HG03103 (cell line): Measurements from ENCODE around the gene MAPK11.

Experiments used
- ATAC-seq: cut with Tn5 transposase; IDR thresholded peaks from one replicate; pipeline ENCODE4 v1.9.1; 2021; ENCODE audit warnings: low read depth; ENCODE audit not compliant: unreplicated experiment

The MAPK11 gene

DNA sequence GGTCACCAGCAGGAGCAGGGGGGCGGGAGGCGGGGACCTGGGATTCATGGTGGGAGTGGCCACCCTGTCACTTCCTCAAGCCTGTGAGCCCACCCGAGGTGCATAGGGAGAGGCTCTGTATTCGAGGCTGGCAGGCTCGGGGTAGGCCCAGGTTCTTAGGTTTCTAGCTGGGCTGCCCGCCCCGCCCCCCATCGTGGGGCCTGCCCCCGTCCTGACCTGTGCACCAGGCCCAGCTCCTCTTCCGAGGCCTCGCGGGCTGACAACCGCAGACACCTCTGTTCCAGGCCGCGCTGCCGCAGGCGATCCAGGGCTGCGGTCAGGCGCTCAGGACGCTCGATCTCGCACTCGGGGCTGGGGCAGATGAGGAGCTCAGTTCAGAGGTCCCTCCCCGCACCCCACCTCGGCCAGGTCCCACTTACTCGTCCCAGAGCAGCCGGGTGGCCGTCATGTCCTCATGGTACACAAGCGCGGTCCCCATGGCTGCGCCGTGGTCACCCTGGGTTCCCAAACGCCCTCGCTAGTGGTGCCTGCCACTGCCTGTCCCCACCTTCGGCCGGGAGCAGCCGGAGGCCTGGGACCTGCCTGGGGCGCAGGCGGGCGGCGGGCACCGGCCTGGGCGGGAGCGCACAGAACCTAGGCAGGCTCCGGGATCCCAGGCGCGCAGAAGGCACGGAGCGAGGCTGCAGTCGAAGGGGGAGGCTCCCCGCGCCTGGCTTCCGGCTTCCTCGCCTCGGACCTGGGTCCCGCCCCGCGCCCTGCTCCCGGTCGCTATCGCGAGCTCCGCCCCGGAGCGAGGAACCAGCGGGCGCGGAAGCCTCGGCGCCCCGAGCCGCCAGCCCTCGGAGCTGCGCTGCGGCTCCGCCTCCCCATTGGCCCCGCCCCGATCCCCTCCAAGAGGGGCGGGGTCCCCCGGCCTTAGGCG lies 19.4 kb downstream of the MAPK11 start, which contains the start of gene HDAC10:
TSS of gene HDAC10 (minus strand) at position 711 of the 922 bp plus-strand sequence. CDS start at position 478, 233 bp downstream.
- peak; percentile 45 for ATAC-seq

DNA sequence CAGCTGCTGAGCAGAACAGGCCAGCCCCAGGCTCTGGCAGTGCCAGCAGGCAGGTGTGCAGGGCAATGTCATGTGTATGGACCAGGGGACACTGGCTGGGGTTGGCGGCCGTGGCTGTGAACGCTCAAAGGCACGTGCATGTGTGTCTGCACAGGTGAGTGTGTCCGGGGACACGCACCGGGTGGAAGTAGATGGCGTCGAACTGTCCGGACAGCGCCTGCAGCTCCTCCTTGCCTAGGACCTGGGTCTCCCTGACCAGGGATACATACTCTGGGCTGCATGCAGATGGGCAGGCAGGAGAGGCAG lies 20.0 kb downstream of the MAPK11 start:
- no peak for ATAC-seq

DNA sequence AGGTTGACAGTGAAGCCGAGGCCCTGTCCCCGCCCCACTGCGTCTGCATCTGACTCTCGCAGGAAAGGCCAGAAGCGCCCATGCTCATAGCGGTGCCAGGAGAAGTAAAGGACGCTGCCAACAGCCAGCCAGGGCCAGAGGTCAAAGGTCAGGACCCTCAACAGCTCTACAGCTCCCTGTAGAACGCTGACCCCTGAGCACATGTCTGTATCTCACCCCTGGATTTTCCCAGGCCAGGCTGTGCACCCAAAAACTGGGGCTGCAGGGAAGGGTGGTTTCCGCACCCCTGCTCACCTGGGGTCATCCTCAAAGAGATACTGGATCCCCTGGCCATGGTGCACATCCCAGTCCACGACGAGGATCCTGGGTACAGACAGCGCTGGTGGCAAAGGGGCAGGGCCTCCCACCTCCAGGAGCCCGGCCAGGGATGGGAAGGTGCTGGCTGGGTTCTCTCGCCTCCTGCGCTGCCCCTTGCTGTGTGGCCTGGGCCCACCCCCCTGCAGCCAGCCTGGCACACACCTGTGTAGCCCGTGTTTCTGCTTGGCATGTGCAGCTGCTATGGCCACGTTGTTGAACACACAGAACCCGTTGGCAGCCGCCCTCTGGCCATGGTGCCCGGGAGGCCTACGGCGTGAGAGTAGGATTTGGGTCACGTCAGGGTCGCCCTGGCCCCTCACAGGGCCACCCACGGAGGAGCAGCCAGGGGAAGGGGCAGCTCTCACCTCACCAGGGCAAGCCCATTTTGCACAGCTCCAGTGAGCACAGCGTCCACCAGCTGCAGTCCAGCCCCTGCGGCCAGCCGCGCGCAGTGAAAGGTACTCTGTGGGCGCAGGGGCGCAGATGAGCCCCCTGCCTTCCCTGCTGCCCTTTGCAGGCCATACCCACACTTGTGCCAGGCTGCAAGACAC lies 20.6 kb downstream of the MAPK11 start:
- ATAC-seq: no peak

DNA sequence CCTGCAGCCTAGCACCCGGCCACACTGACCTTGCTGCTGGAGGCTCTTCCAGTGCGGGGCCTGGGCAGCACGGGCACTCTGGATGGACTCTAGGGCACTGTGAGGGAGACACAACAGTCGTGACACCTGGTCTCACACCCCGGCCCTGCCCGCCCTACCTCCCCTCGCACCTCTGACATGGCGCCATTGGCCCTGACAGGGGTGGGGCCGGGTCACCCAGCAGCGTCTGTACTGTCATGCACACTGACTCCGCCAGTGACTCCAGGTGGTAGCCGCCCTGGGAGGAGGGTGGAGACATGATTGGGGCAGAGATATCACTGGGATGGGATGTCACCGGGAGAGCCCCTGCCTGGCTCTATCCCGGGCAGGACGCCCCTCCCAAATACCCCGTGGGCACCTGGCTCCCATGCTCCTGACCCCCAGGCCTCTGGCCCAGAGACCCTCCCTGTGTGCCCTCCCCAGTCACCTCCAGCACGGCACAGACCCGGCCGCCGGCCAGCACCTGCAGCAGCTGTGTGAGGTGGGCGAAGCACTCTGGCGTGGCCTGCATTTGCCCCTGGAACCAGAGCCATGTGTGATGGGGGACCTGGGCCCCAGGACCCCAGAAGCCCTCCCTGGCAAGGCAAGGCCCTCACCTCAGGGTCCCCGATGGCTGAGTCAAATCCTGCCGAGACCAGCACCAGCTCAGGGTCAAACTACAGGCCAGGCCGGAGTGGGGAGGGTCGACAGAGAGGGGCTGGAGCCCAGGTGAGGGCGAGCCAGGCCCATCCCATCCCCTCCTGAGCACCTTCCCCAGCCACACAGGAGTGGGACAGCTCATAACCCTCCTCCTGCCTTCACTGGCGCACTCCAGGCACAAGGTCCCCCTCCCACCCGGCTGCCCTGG lies 21.7 kb downstream of the MAPK11 start:
- no peak for ATAC-seq

DNA sequence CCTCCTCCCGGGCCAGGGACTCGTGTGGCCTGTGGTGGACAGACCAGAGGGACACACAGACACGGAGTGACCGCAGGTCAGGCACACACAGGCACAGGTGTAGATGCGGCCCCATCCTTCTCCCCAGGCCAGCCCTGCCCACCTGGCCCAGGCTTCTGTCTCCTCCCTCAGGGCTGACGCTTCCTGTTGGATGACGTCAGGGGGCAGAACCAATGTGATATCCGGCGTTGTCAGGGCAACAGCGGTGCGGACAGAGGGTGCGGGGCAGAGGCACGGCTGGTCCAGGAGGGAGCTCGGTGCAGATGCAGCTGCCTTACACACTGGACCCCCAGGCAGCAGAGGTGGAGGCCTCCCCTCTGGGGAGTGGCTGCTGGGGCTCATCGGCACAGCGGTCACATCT lies 22.4 kb downstream of the MAPK11 start:
- no peak for ATAC-seq

DNA sequence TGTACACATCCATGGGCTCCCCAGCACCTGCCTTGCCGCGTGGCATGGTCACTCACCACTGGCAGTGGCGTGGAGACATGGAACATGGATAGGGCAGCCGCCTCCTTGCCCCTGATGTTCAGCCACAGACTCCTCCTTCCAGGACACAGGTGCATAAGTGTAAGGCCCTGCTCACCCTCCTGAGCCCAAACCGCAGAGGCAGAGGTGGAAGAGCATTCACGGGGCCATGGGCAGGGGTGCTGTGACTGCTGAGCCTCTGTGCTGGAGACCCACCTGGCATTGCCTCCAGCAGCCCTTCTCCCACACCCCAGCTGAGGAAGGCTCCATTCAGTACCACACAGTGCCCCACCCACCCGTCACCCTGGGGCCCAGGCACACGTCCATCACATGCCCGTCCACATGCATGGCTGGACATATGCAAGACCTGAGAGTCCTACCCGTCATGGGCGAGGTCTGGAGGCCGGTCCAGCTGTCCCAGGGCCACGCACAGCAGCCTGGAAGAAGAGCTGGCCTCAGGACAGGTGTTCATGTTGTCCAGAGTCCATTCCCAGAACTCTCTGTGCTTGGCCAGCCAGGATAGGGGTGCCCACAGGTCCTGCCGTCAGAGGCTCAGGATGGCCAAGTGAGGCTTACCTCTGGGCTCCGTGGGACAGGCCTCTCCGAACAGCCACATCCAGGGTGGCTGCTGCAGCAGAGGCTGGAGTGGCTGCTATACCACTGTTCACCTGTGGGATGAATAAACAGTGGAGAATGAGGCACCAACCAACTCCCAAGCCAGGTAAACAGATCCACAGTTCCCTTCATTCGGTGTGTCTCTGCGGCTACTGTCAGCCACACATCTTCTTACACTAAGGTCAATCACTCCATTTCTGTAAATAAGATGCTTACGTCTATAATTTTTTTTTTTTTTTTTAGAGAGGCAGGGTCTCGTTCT lies 23.7 kb downstream of the MAPK11 start:
- ATAC-seq: no peak

DNA sequence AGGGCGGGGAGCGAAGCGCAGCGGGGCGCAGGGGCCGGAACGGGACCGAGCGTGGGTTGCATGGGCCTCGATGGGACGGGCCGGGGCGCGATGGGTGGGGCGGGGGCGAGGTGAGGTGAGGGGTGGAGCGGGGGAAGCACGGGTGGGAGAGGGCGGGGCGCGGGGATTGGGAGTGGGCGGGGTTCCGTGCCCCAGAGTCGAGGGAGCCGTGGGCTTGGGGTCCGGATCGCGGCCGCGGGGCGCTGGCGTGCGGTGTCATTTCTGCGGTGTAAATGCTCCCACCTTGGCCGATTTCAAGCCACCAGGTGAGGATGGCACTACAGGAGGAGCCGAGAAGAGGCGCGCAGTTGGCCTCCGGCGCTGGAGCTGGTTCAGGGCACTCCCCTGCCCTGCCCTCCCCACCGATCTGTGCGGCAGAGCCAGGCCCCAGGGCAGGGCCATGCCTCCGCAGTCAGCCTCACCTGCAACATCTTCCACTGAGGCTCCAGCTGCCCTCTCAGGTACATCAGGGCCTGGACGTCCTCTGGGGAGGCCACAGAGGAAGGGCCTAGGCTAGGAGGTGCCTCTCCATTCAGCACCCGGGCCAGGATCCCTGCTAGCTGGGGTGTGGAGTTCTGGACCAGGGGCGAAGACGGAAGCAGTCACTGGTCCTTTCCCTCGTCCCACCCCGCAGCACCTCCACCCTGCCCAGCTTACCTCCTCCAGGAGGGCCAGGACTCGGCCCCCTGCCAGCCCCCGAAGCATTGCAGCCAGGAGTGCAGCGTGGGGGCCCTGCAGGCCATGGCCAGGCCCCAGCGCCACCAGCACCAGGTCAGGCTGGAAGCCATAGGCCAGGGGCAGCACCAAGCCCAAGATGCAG lies 24.7 kb downstream of the MAPK11 start:
- ATAC-seq: no peak

DNA sequence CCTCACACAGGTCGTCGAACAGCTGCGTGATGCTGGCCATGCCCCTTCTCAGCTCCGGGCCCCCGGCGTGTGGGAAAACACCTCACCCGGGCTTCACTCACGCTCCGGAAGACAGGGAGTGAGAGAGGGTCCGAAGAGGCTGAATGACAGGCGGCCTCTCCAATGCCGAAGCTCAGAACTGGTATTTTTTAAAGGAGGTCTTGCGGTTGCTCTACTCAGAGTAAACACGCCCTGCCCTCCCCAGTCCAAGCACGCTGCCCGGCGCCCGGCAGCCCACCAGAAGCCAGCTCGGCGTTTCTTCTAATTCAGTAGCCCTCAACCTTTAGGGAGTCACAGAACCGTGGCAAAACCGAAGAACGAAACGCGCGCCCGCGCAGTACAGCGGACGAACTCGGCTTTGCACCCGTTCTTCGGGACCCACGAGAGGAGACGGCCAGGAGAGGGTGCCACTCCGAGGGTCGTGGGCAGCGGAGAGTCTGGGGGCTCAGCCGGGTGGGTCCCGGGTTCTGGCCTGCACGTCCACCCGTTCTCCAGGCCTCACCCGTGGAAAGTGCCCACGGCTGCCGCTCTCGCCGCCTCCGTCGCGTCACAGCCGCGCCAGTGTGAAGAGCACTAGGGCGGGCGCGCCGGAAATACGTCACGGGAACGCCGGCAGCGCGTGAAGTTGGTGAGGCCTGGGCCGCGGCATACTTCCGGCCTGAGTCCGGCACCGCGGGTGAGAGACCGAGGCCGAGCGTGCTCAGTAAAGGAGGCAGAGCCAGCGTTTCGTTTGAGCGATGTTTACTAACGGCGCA lies 25.6 kb downstream of the MAPK11 start, which contains the start of gene TUBGCP6:
TSS of gene TUBGCP6 (minus strand) at position 604 of the 794 bp plus-strand sequence. CDS start at position 40, 564 bp downstream.
- ATAC-seq: peak; percentile 53

DNA sequence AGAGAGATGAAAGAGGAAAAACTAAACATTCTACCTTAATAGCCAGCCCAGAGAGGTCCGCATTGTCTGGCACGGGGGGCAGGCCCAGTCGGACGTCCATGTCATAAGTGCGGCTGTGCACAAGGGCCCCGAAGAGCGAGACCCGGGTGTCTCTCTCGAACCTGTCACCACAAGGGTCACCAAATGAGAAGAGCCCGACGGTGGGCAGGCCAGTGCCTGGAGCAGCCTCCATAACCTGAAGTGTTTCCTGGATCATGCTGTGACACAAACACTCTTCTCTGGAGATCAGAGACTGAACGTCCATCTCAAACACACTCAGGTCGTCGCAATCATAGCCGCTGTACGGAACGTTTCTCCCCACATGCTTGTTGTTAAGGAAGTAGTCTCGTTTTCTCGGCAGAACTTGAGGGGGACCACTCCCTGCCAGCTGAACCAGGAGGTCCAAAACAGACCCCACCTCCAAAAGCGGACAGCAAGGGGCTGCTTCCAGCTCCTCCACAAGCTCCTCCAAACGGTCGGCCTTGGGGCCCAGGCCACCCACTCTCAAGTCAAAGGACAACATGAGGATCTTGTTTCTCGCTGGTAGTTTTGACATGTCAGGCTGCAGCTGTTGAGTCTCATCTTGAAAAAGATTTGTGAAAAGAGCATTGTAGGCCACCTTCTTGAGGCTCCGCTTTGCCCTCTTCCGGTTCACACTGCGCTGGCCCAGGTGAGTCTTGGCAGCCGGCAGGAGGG lies 26.3 kb downstream of the MAPK11 start:
- no peak for ATAC-seq

DNA sequence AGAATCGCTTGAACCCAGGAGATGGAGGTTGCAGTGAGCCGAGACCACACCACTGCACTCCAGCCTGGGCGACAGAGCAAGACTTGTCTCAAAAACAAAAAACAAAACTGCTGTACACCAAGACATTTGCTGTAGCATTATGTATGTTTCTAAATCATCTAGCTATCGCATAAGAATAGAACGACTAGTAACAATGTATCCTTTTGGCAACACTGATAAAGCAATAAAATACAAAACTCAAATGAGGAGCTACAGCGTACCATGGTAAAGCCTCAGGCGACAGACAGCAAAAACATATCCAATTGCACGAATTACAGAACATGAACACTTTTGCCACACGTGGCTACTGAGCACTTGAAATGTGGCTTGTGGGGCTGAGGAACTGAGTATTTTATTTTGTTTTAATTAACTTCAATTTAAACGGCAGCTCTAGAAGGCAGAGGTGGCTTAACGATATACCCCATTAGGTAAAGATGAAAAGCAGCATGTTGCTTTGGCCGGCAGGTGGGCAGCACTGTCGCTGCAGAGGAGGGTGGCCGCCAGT lies 27.7 kb downstream of the MAPK11 start:
- no peak for ATAC-seq

DNA sequence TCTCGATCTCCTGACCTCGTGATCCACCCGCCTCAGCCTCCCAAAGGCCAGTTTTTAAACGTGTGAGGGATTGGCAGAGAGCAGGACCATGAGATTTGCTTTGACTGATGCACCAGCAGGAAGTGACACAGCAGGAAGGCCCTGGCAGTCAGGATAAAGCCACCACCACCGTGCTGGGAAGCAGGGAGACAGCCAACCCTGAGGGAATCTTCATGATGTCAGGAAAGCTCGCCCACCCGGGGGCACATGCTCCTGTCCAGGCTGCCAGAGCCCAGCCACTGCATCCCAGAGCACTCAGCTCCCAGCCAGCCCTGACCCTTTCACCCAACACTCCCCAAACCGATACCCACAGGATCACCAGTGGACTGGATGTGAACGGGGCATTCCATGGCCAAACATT lies 31.4 kb downstream of the MAPK11 start:
- ATAC-seq: no peak

DNA sequence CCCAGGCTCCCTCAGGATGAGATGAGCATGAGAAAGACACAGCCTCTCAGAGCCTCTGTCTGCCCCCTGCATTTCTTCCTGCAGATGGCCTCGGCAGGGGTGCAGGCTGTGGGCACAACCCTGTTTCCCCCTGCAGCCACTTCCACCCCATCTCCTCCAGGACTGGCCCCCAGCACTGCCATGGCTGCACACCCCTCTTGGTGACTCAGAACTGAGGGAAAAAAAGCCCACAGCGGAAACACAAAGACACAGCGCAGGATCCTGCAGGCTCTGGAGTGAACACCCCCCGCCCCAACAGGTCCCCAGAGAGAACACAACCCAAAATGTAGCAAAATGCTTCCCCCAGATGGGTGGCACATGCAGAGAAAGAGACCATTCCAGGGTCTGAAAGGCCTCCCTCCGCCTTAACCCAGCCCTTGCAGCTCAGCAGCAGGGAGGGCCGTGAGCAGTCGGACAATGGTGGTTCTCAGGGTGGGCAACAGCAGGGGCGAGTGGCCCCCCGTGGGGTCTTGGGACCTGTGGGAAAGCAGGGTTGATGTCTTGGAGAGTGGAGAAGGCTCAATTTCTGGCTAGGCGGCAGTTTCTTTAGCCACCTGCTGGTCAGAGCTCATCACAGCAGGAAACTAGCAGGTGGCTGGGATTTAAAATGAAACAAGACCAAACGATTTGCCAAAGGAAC lies 33.3 kb downstream of the MAPK11 start:
- no peak for ATAC-seq

DNA sequence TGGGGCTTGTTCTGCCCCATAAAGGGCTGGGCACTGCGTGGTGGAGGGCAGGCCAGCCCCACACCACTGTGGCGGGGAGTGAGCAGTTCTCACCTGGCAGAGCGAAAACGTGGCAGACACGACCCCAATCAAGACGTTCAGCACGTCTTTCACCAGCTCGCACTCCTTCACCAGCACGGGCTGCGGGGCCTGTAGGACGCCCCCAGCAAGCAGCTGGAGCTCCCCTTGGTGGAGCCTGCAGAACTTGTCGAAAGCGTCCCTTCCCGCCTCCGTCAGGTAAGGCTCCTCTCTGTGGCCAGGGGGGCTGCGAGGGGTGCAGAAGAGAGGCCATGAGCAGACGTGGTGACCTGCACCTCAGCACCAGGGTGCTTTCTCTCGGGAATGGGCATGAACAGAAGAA lies 37.0 kb downstream of the MAPK11 start:
- ATAC-seq: no peak

DNA sequence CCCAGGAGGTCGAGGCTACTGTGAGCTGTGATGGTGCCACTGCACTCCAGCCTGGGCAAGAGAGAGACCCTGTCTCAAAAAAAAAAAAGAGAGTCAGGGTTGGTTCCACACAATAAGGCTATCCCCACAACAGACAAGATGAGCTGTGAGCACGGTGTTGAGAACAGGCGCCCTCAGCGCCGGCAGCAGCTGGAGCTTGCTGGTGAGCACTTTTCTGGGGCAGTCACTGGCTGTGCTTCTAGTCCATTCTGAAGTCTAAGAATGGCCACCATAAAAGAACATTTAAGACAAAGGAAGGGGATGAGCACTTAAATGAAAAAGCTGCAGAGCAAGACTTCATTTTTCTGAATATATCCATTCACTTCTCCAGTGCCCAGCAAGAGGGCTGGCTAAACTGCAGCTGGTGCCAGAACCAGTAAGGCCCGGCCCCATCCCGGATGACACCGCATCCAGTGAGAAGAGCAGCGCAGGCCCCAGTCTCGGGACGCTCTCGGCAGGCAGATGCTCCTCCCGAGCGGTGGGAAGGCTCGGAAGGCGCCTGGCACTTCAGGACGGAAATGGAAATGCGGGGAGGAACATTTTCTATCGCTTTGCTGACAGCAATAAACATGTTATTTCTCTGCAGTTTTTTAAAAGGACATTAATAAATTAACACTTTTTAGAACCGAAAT lies 37.6 kb downstream of the MAPK11 start:
- no peak for ATAC-seq

DNA sequence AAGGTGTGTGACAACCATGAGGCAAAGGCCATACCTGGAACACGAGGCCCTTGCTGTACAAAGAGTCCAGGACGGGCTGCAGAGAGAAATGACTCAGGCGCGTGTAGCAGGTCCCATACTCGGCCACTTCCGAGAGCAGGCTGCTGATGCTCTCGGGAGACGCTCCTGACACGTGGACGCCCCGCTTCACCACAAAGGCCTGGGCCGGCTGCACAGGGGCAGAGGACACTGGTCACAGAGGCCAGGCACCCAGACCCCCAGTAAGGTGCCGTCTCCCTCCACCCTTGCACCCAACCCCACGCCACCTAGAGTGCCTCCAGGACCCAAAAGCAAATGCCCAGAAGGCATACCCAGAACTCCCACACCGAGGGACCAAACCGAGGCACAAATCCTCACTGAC lies 40.8 kb downstream of the MAPK11 start:
- ATAC-seq: no peak

DNA sequence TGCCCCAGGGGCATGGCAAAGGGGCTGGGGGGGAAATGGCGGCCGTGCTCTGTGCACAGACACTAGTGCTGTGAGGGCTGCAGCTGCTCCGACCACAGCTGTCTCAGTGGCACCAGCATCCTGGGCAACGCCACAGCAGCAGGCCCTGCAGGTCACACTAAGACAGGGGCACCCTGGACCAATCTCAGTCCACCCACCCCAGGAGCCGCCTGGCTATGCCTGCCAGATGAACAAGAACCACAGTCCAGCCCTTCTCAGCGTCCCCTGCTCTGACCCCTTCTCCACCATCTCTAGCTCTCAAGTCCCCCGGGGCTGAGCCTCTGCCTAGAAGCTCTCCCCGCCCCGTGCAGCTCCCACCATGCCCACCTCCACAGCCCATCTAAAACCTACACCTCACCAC lies 41.8 kb downstream of the MAPK11 start:
- no peak for ATAC-seq
